ENCODE results near the gene BCL2L14. TPM values are rescaled to one million over a fixed set of nuclear protein-coding genes. Genes with fewer than 3 reads are reported as not detected.

The BCL2L14 gene
- total RNA-seq, 1 experiment from 2014 or later = 0.30 TPM

DNA sequence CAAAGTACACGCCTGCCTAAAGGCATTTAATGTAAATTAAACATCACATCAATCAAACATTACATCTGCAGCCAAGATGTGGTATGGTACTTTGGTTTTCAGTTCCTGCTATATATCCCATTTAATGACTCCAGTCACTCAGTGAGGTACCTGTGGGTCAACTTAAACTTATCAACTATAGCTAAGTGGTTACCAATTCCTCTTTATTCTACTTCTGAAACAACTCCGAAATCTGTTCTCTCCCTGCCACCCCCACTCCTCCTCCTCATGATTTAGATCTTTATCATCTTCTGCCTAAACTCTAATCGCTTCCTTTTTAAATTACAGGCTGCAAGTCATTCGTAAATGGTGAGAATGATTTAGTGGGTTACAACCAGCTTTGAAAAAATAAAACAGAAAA lies 57.9 kb downstream of the BCL2L14 start:
- ChIA-PET CTCF (no interaction called here), POLR2A (no interaction called here), RAD21 (ENCODE audit: low non-redundant PET in 1 of 2, low total read pairs in 2 of 2, uncharacterized antibody in 2 of 2, unreplicated experiment in 2 of 2) (no interaction called here)
- no TSS peak for BruUV-seq (replicated peaks)
- H2AFZ ChIP-seq (ENCODE audit: low read depth, low read length, poor library complexity, severe bottlenecking) = no peak overlapping the region
- no peaks in the 10 kb centered on the region for H3K27me3 ChIP-seq (ENCODE audit: insufficient read depth, low read length)
- no peak overlapping the region for H3K27ac ChIP-seq (ENCODE audit: low read depth, low read length)
- TF ChIP-seq CBX3 (IDR thresholded peaks at IDR 0.05; ENCODE audit: low read depth) = no peak
- no peak for TF ChIP-seq RAD21 (IDR thresholded peaks at IDR 0.05; ENCODE audit: low read depth)
- no peak for TF ChIP-seq ZFX (IDR thresholded peaks at IDR 0.05)
- TF ChIP-seq POLR2AphosphoS5 (IDR thresholded peaks at IDR 0.05; ENCODE audit: low read depth, low read length) = no peak
- TF ChIP-seq REST (IDR thresholded peaks at IDR 0.05; ENCODE audit: low read depth) = no peak
- TF ChIP-seq SIN3A (IDR thresholded peaks at IDR 0.05; ENCODE audit: low read depth) = no peak
- no peak for TF ChIP-seq ZBTB33 (IDR thresholded peaks at IDR 0.05; ENCODE audit: extremely low read depth, insufficient replicate concordance, low read length)
- no peak for TF ChIP-seq ELF1 (IDR thresholded peaks at IDR 0.05; ENCODE audit: borderline replicate concordance, low read depth)
- no peak for TF ChIP-seq SP1 (IDR thresholded peaks at IDR 0.05; ENCODE audit: low read depth)
- no peak for TF ChIP-seq JUND (IDR thresholded peaks at IDR 0.05)
- TF ChIP-seq TCF7L2 (IDR thresholded peaks at IDR 0.05; ENCODE audit: borderline replicate concordance, extremely low read depth, insufficient read depth, insufficient read length) = no peak
- no peak for TF ChIP-seq EZH2 (IDR thresholded peaks at IDR 0.05)
- no peak for TF ChIP-seq SRF (IDR thresholded peaks at IDR 0.05; ENCODE audit: low read depth)
- TF ChIP-seq, protein P1, sequence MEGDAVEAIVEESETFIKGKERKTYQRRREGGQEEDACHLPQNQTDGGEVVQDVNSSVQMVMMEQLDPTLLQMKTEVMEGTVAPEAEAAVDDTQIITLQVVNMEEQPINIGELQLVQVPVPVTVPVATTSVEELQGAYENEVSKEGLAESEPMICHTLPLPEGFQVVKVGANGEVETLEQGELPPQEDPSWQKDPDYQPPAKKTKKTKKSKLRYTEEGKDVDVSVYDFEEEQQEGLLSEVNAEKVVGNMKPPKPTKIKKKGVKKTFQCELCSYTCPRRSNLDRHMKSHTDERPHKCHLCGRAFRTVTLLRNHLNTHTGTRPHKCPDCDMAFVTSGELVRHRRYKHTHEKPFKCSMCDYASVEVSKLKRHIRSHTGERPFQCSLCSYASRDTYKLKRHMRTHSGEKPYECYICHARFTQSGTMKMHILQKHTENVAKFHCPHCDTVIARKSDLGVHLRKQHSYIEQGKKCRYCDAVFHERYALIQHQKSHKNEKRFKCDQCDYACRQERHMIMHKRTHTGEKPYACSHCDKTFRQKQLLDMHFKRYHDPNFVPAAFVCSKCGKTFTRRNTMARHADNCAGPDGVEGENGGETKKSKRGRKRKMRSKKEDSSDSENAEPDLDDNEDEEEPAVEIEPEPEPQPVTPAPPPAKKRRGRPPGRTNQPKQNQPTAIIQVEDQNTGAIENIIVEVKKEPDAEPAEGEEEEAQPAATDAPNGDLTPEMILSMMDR (IDR thresholded peaks at IDR 0.05 in 2 of 3, conservative IDR thresholded peaks at IDR 0.05 in 1 of 3; ENCODE audit: borderline replicate concordance in 1 of 3, insufficient read depth in 1 of 3, low read depth in 2 of 3, low read length in 2 of 3) = no peak
- TF ChIP-seq YY1 (IDR thresholded peaks at IDR 0.05; ENCODE audit: extremely low read depth, insufficient replicate concordance, low read depth, low read length) = no peak
- no peaks in the 10 kb centered on the region for H3K4me1 ChIP-seq (ENCODE audit: control insufficient read depth in 1 of 2, insufficient read depth in 2 of 2, low read length in 2 of 2)
- H3K9me2 ChIP-seq (ENCODE audit: insufficient read depth) = no peaks in the 10 kb centered on the region
- no peaks in the 10 kb centered on the region for H3K9me3 ChIP-seq (ENCODE audit: control insufficient read depth in 1 of 2, insufficient read depth in 1 of 2, low read depth in 1 of 2, low read length in 2 of 2)
- H4K20me1 ChIP-seq (ENCODE audit: insufficient read depth) = no peaks in the 10 kb centered on the region
- H3K4me2 ChIP-seq (ENCODE audit: low read length) = no peak overlapping the region
- no peak overlapping the region for H3K9ac ChIP-seq (ENCODE audit: low read length)
- intact Hi-C loops (cut with micrococcal nuclease) = no loop called here
- H3K4me3 ChIP-seq (replicated peaks in 1 of 2; ENCODE audit: low read depth in 1 of 2, low read length in 2 of 2) = no peak overlapping the region
- peaks cover 3 to 9% of the 10 kb centered on the region in 2 experiments; a peak in 3 of 4 replicates for H3K36me3 ChIP-seq (ENCODE audit: control insufficient read depth in 1 of 2, insufficient read depth in 2 of 2, low read length in 2 of 2)
- H3K79me2 ChIP-seq (ENCODE audit: insufficient read depth, low read length) = no peaks in the 10 kb centered on the region
- ATAC-seq = no peak
- no peak for DNase-seq (ENCODE audit: low read depth, low spot score)

Measured in HCT116 (cell line).